Measurements from ENCODE around the gene LOXL1. TPM values are rescaled to one million over a fixed set of nuclear protein-coding genes. Genes with fewer than 3 reads are reported as not detected.

The LOXL1 gene
- total and polyA plus RNA-seq, 9 donors = 20.0 to 48.0 (median 34.2) TPM

DNA sequence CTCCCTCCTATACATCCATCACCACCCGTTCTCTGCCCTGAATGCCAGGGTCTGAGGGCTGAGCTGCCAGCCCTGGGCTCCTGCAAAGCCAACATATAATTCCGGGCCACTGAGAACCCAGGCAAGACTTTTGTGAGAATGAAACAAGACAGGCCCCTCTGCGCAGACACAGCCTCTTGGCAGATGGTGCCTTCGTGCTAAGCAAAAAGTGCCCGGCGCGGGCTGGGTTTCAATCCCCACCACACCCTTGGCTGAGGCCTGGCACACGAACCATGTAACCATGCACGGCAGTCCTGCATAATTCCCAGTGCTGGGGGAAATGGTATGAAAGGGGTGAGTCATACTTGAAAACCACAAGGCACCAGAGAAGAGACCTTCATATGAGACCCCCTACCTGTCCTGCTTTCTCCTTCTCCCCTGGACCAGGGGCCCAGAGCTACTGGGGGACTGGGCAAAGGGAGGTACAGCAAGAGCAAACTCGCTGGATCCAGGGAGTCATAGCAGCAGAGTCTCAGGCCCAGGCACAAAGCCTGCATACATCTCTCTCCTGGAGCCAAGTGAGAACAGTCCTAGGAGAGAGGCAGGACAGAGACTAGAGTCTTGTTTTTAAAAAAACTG is 26.1 kb upstream of the LOXL1 start:
- no peak overlapping the region for H3K27ac ChIP-seq (ENCODE audit: low read length)
- peaks cover 7% of the 10 kb centered on the region for H3K4me1 ChIP-seq (ENCODE audit: control insufficient read depth, insufficient read depth, low read length)
- H3K9me3 ChIP-seq (replicated peaks; ENCODE audit: control insufficient read depth, low read depth, low read length) = no peaks in the 10 kb centered on the region
- no peak overlapping the region for H3K4me3 ChIP-seq (ENCODE audit: low read length)
- DNase-seq = no peak
- 66% methylated on average over 4 of the region's 10 CpGs for WGBS (ENCODE audit: insufficient coverage)
- peaks cover 2% of the 10 kb centered on the region for H3K27me3 ChIP-seq (ENCODE audit: control insufficient read depth, insufficient read depth, low read length)
- H3K36me3 ChIP-seq (ENCODE audit: control insufficient read depth, insufficient read depth, low read length) = no peaks in the 10 kb centered on the region

DNA sequence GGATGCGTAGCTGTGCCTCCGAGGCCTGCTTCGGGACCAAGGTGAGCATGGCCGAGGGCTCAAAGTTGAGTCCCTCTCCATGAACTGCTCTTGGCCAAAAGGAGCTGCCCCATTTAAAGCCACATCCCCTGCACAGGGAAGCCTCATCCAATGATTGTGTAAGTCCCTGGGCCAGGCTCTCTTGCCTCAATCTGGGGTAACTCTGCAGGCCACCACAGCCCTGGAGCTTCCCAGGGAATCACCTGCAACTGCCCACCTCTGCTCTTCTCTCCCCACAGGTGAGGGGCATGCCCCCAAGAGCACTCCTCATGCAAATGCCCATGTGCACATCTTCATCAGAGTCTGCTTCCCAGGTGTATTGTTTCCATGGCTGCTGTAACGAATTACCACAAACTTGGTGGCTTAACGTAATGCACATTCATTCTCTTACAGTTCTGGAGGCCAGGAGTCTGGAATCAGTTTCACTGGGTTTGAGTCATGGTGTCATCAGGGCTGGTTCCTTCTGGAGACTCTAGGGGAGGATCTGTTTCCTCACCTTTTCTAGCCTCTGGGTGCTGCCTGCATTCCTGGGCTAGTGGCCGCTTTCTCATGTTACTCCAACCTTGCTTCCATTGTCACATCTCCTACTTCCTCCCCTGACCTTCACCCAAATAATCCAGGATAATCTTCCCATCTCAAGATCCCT is 25.0 kb upstream of the LOXL1 start:
- no peaks in the 10 kb centered on the region for H3K36me3 ChIP-seq (ENCODE audit: control insufficient read depth, insufficient read depth, low read length)
- no peak overlapping the region for H3K27ac ChIP-seq (ENCODE audit: low read length)
- no peak overlapping the region for H3K4me3 ChIP-seq (ENCODE audit: low read length)
- DNase-seq = no peak
- H3K4me1 ChIP-seq (ENCODE audit: control insufficient read depth, insufficient read depth, low read length) = peaks cover 7% of the 10 kb centered on the region
- WGBS (ENCODE audit: insufficient coverage) = 93% methylated on average over 7 of the region's 7 CpGs
- H3K27me3 ChIP-seq (ENCODE audit: control insufficient read depth, insufficient read depth, low read length) = peaks cover 2% of the 10 kb centered on the region
- no peaks in the 10 kb centered on the region for H3K9me3 ChIP-seq (replicated peaks; ENCODE audit: control insufficient read depth, low read depth, low read length)

DNA sequence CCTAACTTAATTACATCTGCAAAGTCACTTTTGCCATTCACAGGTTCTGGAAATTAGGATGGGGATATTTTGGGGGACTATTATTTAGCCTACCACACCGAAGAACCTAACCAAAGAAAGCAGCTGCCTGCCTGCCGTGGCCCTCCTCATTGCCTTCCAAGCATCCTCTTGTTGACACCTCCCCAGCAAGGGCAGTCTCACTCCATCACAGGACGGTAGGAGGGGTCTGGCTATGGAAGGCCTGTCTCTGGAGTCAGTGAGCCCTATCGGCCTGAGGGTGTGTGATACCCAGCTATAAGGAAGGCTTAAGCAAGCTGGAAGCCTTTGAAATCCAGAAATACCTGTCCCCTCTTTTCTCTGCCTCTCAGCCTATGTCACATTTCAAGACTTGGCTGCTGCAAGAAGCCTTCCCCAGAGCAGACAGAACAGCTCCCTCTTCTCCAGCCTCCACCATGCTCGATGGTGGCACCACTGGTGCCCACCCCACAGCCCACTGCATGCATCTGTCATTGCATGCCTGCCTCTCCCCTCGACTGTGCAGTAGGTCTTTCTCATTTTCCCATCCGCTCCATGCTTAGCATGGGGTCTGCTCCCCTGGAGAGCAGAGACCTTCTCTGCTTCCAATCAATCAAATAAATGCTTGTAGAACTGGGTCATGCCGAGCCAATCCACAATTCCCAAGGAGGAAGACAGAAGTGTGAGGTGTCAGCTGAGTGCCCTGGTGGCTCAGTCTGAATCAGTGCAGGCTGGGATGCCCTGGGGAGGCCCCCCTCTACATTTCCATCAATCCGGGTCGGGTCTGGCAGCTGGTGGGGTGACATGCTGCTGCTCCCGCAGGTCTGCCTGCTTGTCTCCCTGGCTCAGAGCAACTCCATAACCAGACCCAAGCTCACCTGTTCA is 23.9 kb upstream of the LOXL1 start:
- no peaks in the 10 kb centered on the region for H3K36me3 ChIP-seq (ENCODE audit: control insufficient read depth, insufficient read depth, low read length)
- peaks cover 2% of the 10 kb centered on the region for H3K27me3 ChIP-seq (ENCODE audit: control insufficient read depth, insufficient read depth, low read length)
- no peaks in the 10 kb centered on the region for H3K9me3 ChIP-seq (replicated peaks; ENCODE audit: control insufficient read depth, low read depth, low read length)
- no peak overlapping the region for H3K4me3 ChIP-seq (ENCODE audit: low read length)
- no peak for DNase-seq
- H3K27ac ChIP-seq (ENCODE audit: low read length) = no peak overlapping the region
- 52% methylated on average over 7 of the region's 11 CpGs for WGBS (ENCODE audit: insufficient coverage)
- peaks cover 11% of the 10 kb centered on the region for H3K4me1 ChIP-seq (ENCODE audit: control insufficient read depth, insufficient read depth, low read length)

DNA sequence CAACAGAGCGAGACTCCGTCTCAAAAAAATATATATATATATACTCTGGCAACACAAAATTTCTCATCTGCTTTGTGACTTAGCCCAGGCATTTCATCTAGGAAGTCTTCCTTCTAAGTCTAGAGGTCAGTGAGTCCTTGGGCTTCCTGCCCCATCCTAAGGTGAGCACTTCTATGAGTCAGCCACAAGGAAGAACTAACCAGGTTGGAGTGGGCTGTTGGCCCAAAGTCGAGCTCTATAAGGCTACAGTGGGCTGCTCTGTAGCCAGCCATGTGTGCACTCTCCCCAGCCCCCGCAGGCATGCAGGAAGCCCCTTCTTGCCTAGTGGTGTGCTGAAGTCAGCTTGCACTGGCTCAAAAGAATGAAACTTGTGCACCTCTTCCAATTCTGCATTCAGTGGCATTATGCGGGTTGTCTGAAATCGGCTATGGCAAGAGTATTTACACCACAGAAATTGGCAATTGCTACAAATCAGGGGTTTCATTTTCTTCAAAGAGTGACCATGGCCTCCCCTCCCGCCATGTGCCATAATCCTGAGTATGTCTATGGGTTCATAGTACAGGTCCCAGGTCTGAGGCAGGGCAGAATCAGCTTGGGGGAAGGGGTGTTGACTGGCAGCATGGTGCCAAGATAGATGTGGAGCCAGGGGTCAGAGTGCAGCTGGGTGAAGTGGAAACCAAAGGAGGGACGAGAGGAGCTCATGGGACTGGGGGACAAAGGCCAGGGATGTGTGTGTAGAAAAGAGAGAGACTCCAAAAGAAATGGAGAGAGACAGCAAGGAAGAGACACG is 22.0 kb upstream of the LOXL1 start:
- Histone ChIP-seq H3K36me3 (ENCODE audit: control insufficient read depth, insufficient read depth, low read length) (no peaks in the 10 kb centered on the region), H3K27me3 (ENCODE audit: control insufficient read depth, insufficient read depth, low read length) (peaks cover 2% of the 10 kb centered on the region), H3K4me3 (ENCODE audit: low read length) (no peak overlapping the region), H3K9me3 (replicated peaks; ENCODE audit: control insufficient read depth, low read depth, low read length) (no peaks in the 10 kb centered on the region), H3K27ac (ENCODE audit: low read length) (no peak overlapping the region), H3K4me1 (ENCODE audit: control insufficient read depth, insufficient read depth, low read length) (peaks cover 11% of the 10 kb centered on the region)
- WGBS (ENCODE audit: insufficient coverage) = 85% methylated on average over 5 of the region's 9 CpGs
- DNase-seq = no peak

DNA sequence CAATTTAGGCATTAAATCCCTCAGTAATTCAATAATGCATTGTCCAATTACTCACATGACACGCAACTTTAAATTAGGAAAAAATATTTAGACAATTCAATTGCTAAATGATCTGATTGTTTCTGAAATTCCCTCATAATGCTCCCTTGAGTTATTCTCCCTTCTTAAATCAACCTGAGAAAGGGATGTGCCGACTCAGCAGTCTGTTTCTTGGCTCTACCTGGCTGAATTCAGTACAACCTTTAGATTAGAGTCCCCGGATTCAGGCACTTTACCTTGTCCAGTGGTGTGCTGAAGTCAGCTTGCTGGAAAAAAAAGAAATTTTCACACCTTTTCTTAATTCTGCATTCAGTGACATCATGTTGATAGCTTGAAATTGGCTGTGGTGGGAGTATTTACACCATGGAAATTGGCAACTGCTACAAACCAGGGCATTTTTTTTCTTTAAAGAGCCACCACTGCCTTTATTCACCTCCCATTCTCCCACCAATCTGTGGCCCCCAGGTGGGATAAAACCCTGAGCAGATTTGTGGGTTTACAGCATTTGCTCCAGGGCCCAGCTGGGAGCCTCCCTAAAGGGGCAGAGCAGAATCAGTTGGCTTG is 20.9 kb upstream of the LOXL1 start:
- Histone ChIP-seq H3K27ac (ENCODE audit: low read length) (no peak overlapping the region), H3K4me1 (ENCODE audit: control insufficient read depth, insufficient read depth, low read length) (peaks cover 4% of the 10 kb centered on the region), H3K27me3 (ENCODE audit: control insufficient read depth, insufficient read depth, low read length) (peaks cover 2% of the 10 kb centered on the region), H3K36me3 (ENCODE audit: control insufficient read depth, insufficient read depth, low read length) (no peaks in the 10 kb centered on the region), H3K4me3 (ENCODE audit: low read length) (no peak overlapping the region), H3K9me3 (replicated peaks; ENCODE audit: control insufficient read depth, low read depth, low read length) (no peaks in the 10 kb centered on the region)
- no CpG with 5 or more reads among the region's 3 CpGs for WGBS (ENCODE audit: insufficient coverage)
- DNase-seq = no peak

DNA sequence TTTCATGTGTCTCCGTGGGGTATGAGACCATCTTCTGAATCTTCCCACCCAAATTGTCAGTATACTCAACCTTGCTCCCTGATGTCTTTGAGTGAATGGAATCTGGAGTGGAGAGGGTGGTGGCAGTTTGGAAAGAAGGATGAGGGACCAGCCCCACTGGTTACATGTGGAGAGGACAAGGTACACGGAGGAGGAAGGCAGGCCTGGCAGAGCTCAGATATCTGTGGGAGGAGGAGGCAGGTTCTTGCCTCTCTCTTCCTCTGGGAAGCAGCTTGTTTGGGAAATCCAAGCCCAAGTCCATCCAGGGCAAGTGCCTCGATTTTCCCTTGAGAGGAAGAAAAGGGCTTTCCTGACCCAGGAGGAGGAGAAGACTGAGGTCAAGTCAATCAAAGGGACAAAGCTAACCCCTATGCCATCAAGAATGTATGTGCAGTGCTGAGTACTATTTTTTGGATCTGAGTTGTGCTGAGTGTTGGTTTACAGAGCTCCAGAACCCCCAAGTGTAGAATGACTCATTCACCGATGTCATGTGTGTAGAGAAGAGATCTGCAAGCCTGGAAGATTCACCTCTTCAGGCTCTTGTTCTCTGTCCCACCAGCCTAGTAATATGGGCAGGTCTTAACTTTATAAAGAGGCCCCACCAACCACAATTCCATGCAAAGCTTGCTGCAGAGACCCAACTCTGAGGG is 19.8 kb upstream of the LOXL1 start:
- WGBS (ENCODE audit: insufficient coverage) = 57% methylated on average over 1 of the region's 4 CpGs
- no peak for DNase-seq
- Histone ChIP-seq H3K9me3 (replicated peaks; ENCODE audit: control insufficient read depth, low read depth, low read length) (no peaks in the 10 kb centered on the region), H3K27ac (ENCODE audit: low read length) (no peak overlapping the region), H3K4me1 (ENCODE audit: control insufficient read depth, insufficient read depth, low read length) (peaks cover 4% of the 10 kb centered on the region), H3K36me3 (ENCODE audit: control insufficient read depth, insufficient read depth, low read length) (no peaks in the 10 kb centered on the region), H3K27me3 (ENCODE audit: control insufficient read depth, insufficient read depth, low read length) (no peaks in the 10 kb centered on the region), H3K4me3 (ENCODE audit: low read length) (no peak overlapping the region)

DNA sequence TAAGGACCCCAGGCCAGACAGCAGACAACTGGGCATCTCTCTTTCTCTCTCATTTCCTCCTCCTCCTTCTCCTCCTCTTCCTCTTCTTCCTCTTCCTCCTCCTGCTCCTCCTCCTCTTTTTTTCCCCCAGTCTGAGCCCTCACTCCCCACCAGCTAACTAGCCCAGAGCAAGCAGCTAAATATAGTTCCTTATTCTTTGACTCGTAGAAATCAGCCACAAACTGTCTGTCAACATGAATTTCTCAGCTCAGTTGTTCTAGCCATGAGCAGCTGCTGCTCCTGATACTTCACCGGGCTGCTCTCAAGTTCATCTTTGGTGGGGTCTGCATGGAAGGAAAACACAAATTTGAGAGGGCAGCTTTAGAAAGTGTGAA is 19.2 kb upstream of the LOXL1 start:
- H3K36me3 ChIP-seq (ENCODE audit: control insufficient read depth, insufficient read depth, low read length) = no peaks in the 10 kb centered on the region
- peaks cover 4% of the 10 kb centered on the region for H3K4me1 ChIP-seq (ENCODE audit: control insufficient read depth, insufficient read depth, low read length)
- H3K27me3 ChIP-seq (ENCODE audit: control insufficient read depth, insufficient read depth, low read length) = no peaks in the 10 kb centered on the region
- no peaks in the 10 kb centered on the region for H3K9me3 ChIP-seq (replicated peaks; ENCODE audit: control insufficient read depth, low read depth, low read length)
- WGBS (ENCODE audit: insufficient coverage) = 56% methylated on average over 2 of the region's 2 CpGs
- H3K27ac ChIP-seq (ENCODE audit: low read length) = no peak overlapping the region
- no peak for DNase-seq
- H3K4me3 ChIP-seq (ENCODE audit: low read length) = no peak overlapping the region

DNA sequence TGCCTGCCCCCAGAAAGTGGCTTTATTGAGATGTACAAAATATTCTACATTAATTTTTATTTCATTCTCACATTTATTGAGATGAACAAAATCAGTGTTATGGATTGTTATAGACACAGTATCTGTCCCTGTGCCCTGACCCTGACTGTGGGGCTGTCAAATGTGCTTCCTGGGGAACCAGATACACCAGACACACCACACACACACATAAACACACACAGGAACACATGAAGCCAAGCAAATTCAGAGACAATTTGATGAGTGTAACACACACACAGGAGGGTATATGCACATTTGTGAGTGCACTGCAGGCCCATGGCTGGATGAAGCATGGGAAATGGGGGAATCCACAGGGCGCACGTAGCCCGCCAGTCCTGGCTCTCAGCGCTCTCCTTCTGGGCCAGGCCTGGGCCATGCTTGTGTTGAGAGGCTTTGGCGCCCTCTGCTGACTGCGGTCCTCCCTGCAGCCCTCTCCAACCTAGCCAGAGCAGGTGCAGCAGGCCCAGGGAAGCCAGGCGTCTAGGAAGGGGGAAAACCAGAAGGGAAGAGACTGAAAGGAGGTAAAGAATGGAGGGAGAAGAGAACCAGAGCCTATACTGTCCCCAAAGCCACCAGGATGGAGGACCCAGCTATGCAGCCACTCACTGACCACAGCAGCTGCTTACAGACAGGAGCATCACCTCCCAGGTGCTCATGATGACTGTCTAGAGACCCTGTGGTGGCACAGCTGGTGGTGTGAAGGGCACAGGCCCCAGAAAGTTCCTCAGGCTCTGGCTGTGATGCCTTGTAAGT is 18.0 kb upstream of the LOXL1 start:
- 8% methylated on average over 5 of the region's 7 CpGs for WGBS (ENCODE audit: insufficient coverage)
- no peaks in the 10 kb centered on the region for H3K36me3 ChIP-seq (ENCODE audit: control insufficient read depth, insufficient read depth, low read length)
- DNase-seq = peak; percentile 85
- no peaks in the 10 kb centered on the region for H3K9me3 ChIP-seq (replicated peaks; ENCODE audit: control insufficient read depth, low read depth, low read length)
- peaks cover 4% of the 10 kb centered on the region for H3K4me1 ChIP-seq (ENCODE audit: control insufficient read depth, insufficient read depth, low read length)
- H3K4me3 ChIP-seq (ENCODE audit: low read length) = no peak overlapping the region
- H3K27me3 ChIP-seq (ENCODE audit: control insufficient read depth, insufficient read depth, low read length) = no peaks in the 10 kb centered on the region
- no peak overlapping the region for H3K27ac ChIP-seq (ENCODE audit: low read length)

DNA sequence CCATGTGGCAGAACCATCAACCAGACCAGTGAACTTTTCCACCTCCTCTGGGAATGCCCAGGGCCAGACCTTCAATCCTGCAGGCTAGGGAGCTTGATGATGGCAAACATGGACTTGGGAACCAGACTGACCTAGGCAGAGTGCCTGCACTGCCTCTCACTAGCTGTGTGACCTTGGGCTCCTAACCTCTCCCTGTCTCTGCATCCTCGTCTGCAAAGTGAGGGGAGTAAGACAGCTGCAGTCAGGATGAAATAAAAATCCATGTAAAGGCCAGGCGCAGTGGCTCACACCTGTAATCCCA is 17.5 kb upstream of the LOXL1 start:
- H3K4me1 ChIP-seq (ENCODE audit: control insufficient read depth, insufficient read depth, low read length) = peaks cover 4% of the 10 kb centered on the region
- H3K27me3 ChIP-seq (ENCODE audit: control insufficient read depth, insufficient read depth, low read length) = no peaks in the 10 kb centered on the region
- no peak overlapping the region for H3K27ac ChIP-seq (ENCODE audit: low read length)
- no peaks in the 10 kb centered on the region for H3K36me3 ChIP-seq (ENCODE audit: control insufficient read depth, insufficient read depth, low read length)
- WGBS (ENCODE audit: insufficient coverage) = 80% methylated on average over 1 of the region's 2 CpGs
- no peak for DNase-seq
- H3K9me3 ChIP-seq (replicated peaks; ENCODE audit: control insufficient read depth, low read depth, low read length) = no peaks in the 10 kb centered on the region
- H3K4me3 ChIP-seq (ENCODE audit: low read length) = no peak overlapping the region

Measured in muscle of leg (tissue), 11 donors.